Pancreas (tissue), 10 donors: ENCODE data around the gene MAGOH. TPM values are rescaled to one million over a fixed set of nuclear protein-coding genes. Genes with fewer than 3 reads are reported as not detected.

ENCODE experiments used
- ATAC-seq, 4 donors: fragments of 200-7000 bp; cut with Tn5 transposase; one replicate each; pipeline versions ENCODE4 v1.8.0 to v1.9.1; 2020; ENCODE audit warnings: mild to moderate bottlenecking in 4 of 4, moderate library complexity in 4 of 4
- DNase-seq, 6 donors: peaks; one replicate each; pipeline ENCODE4 v3.0.0-alpha.2; 2020
- FAIRE-seq: peaks from 2 replicates; lab custom pipeline; 2012; peaks lifted over from hg19 to GRCh38; lab: Jason Lieb, UNC
- H3K27ac ChIP-seq, 4 donors: fragments of 200-600 bp; sonication (generic); 1 replicate in 3 of 4; 2 replicates in 1 of 4; pipeline versions ENCODE4 v1.5.0 to v1.8.0; 2020
- H3K27me3 ChIP-seq, 4 donors: fragments of 200-600 bp; one replicate each; pipeline ENCODE4 v1.8.0; 2021
- H3K36me3 ChIP-seq, 3 donors: fragments of 200-600 bp; sonication (generic) in 1 of 3; one replicate each; pipeline versions ENCODE4 v1.5.0 to v1.8.0; 2020 to 2021
- H3K4me1 ChIP-seq, 3 donors: fragments of 200-600 bp; one replicate each; pipeline ENCODE4 v1.8.0; 2021
- H3K4me3 ChIP-seq, 4 donors: fragments of 200-600 bp; sonication (generic) in 2 of 4; one replicate each; pipeline versions ENCODE4 v1.5.0 to v1.8.0; 2020 to 2021
- H3K9me3 ChIP-seq, 4 donors: fragments of 200-600 bp; one replicate each; pipeline ENCODE4 v1.8.0; 2021
- WGBS, 2 donors: extraction: QIAGEN DNeasy Blood & Tissue Kit; methylation state at CpG; one replicate each; pipeline ENCODE4 v1.1.7; 2013; 5-methylcytosine and 5-hydroxymethylcytosine counted together
- intact Hi-C, 3 donors: fragments of 100-400 bp; cut with DNase I; formaldehyde crosslinking; loops; one replicate each; pipeline versions ENCODE4 v1.11.1 to v1.14.2; 2022
- polyA plus RNA-seq, 2 donors: library from polyadenylated mRNA; stranded (reverse); fragments of 200-250 nt; gene quantifications; one replicate each; pipeline ENCODE4 v1.2.3, GENCODE V29; 2013
- total RNA-seq, 6 donors: library from RNA; stranded (reverse); fragmentation: NEBNext Ultra II Directional in 4 of 6; extraction: Animal tissue kit (Norgen Biotek cat#: 25700) in 4 of 6; gene quantifications; one replicate each; pipeline versions ENCODE4 v1.2.1 to v1.2.4, GENCODE V29; 2021 to 2023
- TF ChIP-seq, protein P1 (sequence below), 4 donors: fragments of 200-600 bp; sonication (generic) in 3 of 4; IDR thresholded peaks; one replicate each; pipeline versions ENCODE4 v1.5.0 to v1.8.0; 2021; ENCODE audit warnings: antibody characterized with exemption in 4 of 4
- donor health status: healthy with polysubstance abuse.
- donor health status: DM: no; HTN: no; CAD: no; lungs with moderate emphysema.
- donor health status: DM: no; HTN: no; CAD: no.
- donor health status: control.
- donor health status: control.
- donor health status: Bipolar disorder and iron deficiency.
- donor health status: DM: yes; HTN: yes; CAD: no.
- donor health status: DM: no; HTN: no; CAD: no.
- donor health status: DM: no; HTN: no; CAD: no.
- donor health status: DM: yes; HTN: yes; CAD: no.

The MAGOH gene
- total and polyA plus RNA-seq, 8 donors: 7.8 to 56.3 (median 14.4) TPM

GRCh38 chr1:53265581-53265980, 27.3 kb upstream of the MAGOH start:
- intact Hi-C loops: no loop called here
- Histone ChIP-seq H3K27me3 (no peaks in the 10 kb centered on the region), H3K4me1 (no peaks in the 10 kb centered on the region), H3K27ac (no peak overlapping the region), H3K4me3 (no peak overlapping the region), H3K36me3 (no peaks in the 10 kb centered on the region), H3K9me3 (no peaks in the 10 kb centered on the region)
- TF ChIP-seq, protein P1, sequence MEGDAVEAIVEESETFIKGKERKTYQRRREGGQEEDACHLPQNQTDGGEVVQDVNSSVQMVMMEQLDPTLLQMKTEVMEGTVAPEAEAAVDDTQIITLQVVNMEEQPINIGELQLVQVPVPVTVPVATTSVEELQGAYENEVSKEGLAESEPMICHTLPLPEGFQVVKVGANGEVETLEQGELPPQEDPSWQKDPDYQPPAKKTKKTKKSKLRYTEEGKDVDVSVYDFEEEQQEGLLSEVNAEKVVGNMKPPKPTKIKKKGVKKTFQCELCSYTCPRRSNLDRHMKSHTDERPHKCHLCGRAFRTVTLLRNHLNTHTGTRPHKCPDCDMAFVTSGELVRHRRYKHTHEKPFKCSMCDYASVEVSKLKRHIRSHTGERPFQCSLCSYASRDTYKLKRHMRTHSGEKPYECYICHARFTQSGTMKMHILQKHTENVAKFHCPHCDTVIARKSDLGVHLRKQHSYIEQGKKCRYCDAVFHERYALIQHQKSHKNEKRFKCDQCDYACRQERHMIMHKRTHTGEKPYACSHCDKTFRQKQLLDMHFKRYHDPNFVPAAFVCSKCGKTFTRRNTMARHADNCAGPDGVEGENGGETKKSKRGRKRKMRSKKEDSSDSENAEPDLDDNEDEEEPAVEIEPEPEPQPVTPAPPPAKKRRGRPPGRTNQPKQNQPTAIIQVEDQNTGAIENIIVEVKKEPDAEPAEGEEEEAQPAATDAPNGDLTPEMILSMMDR (IDR thresholded peaks at IDR 0.05): no peak
- DNase-seq (no peak), FAIRE-seq (no peak), ATAC-seq (no peak)
- WGBS, 2 donors: 90 to 91% methylated on average over 4 of the region's 4 CpGs

DNA sequence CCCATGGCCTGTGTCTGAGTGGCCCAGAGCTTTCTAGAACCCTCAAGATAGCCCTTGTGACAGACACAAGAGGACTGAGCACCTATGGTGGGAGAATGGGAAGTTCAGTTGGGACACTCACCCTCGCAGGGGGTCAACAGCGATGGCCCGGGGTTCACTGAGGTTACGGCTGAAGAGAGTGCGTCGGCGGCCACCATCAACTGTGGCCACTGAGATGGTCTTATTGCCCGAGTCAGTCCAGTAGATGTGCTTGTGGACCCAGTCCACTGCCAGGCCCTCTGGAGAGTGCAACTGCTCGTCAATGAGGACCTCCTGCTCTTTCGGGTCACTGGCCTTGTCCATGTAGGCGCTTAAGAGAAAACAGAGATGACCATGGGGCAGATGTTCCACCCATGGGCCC, 25.7 kb upstream of the MAGOH start:
- ATAC-seq (no peak), FAIRE-seq (no peak), DNase-seq (no peak)
- intact Hi-C loops: no loop called here
- TF ChIP-seq, protein P1 (IDR thresholded peaks at IDR 0.05): no peak
- 91 to 93% methylated on average over 10 to 11 of the region's 11 CpGs for WGBS, 2 donors
- no peaks in the 10 kb centered on the region for H3K36me3 ChIP-seq
- H3K4me3 ChIP-seq: no peak overlapping the region
- no peaks in the 10 kb centered on the region for H3K4me1 ChIP-seq
- no peak overlapping the region for H3K27ac ChIP-seq
- no peaks in the 10 kb centered on the region for H3K9me3 ChIP-seq
- H3K27me3 ChIP-seq: no peaks in the 10 kb centered on the region

DNA sequence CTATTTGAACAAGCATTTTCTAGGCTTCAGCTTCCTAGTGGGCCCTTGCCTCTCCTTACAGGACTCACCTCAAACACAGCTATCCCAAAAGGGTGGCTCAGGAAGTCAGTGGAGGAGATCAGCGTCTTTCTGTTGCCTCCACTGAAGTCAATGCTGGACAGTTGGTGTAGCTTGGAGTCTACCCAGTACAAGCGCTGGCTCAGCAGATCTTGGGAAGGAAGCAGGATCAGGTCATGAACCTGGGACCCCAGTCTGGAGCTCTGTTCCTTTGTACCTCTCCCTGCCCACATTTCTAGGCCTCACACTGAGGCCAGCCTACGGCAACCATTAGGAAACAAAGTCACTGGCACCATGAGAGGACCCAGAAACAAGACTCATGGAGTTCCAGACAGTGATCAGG, 23.7 kb upstream of the MAGOH start:
- DNase-seq: no peak
- intact Hi-C loops: no loop called here
- no peak overlapping the region for H3K4me3 ChIP-seq
- no peaks in the 10 kb centered on the region for H3K9me3 ChIP-seq
- peaks cover 0 to 4% (median 3%) of the 10 kb centered on the region in 3 donors for H3K4me1 ChIP-seq
- H3K27me3 ChIP-seq: no peaks in the 10 kb centered on the region
- no peak overlapping the region for H3K27ac ChIP-seq
- no peak for ATAC-seq
- no peaks in the 10 kb centered on the region for H3K36me3 ChIP-seq
- WGBS, 2 donors: 92 to 93% methylated on average over 3 of the region's 3 CpGs
- FAIRE-seq: no peak
- TF ChIP-seq, protein P1 (IDR thresholded peaks at IDR 0.05): no peak

GRCh38 chr1:53260631-53261247, 22.4 kb upstream of the MAGOH start:
- 77 to 82% methylated on average over 4 of the region's 4 CpGs for WGBS, 2 donors
- TF ChIP-seq, protein P1 (IDR thresholded peaks at IDR 0.05): no peak
- DNase-seq: no peak
- intact Hi-C loops: no loop called here
- Histone ChIP-seq H3K4me3 (no peak overlapping the region), H3K27ac (no peak overlapping the region), H3K27me3 (no peaks in the 10 kb centered on the region), H3K9me3 (no peaks in the 10 kb centered on the region), H3K36me3 (no peaks in the 10 kb centered on the region), H3K4me1 (peaks cover 0 to 7% (median 3%) of the 10 kb centered on the region in 3 donors)
- no peak for ATAC-seq
- FAIRE-seq: no peak

DNA sequence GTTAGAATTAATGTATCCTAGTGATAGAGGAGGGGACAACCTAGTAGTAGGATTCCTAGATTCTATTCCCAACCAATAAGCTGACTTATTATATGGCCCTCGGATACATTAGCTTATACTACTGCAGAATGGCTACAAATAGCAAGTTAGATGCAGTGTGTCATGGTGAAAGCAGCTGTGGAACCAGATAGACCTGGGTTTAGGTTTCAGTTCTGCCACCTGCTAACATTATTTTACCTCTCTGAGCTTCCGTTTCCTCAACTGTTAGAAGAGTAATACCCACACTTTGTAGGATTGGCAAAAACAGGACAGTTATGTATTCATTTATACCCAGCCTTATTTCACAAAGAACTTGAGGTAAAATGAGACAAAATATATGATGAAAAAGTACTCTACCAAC, 21.6 kb upstream of the MAGOH start:
- no peak for FAIRE-seq
- no peak for ATAC-seq
- intact Hi-C loops: no loop called here
- WGBS, 2 donors: 87 to 90% methylated on average over 2 of the region's 2 CpGs
- Histone ChIP-seq H3K4me1 (peaks cover 0 to 7% (median 3%) of the 10 kb centered on the region in 3 donors), H3K27ac (no peak overlapping the region), H3K9me3 (no peaks in the 10 kb centered on the region), H3K27me3 (no peaks in the 10 kb centered on the region), H3K4me3 (no peak overlapping the region), H3K36me3 (no peaks in the 10 kb centered on the region)
- TF ChIP-seq, protein P1 (IDR thresholded peaks at IDR 0.05): no peak
- DNase-seq: no peak
